Measurements from ENCODE around the gene TNFRSF19.

TNFRSF19 gene

GRCh38 chr13:23722726-23723453 is 152.7 kb downstream of the TNFRSF19 start:
- DNase-seq (ENCODE audit: low read depth): no peak

DNA sequence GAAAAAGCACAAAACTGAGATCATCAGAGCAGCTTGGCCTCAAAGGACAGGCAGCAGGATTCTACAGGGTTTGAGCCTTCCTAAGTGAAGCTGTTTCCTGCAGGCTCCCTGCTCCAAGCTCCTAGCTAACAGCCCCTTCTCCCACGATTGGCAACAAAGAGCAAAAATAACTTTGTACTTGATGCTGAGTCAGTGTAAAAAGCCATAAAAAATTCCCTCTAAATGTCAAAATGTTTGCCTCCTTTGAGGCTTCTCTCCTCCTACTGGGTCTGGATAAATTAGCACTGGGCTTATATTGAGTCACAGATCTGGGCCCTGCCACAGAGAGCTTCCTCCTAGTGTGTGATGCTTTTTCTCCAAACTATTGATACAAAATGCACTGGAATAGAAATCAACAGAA is 153.3 kb downstream of the TNFRSF19 start:
- peak; percentile 28 for DNase-seq (ENCODE audit: low read depth)

DNA sequence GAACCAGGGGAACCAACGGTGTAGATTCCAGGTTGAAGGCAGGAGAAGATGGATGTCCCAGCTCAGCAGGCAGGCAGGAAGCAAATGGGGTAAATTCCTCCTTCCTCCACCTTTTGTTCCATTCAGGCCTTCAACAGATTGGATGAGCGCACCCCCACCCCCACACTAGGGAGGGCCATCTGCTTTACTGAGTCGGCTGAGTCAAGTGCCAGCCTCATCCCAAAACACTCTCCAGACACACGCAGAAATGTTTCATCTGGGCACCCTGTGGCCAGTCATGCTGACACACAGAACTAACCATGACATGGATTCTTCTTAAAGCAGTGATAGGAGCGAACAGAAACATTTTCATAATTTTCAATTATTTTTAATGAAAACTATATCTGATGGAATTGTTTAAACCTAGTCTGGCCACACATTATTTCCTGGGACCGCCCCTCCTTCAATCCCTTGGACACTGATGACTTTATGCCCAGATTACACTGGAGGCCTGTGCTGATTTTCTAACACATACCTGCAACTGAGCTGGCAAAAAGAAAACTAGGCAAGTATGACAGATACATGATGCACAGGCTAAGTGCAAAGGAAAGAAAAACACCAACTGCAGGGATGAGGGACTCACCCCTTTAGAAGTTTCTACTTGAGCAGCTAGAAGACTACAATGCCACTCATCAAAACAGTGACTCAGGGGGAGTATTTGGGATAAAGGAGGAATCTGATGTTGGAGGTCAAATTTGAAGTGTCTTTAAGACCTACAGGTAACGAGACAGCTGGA is 154.2 kb downstream of the TNFRSF19 start:
- peak; percentile 69 for DNase-seq (ENCODE audit: low read depth)
